GM12875 (cell line): ENCODE measurements around the gene STEAP4.

Experiments used
- H3K4me3 ChIP-seq: one replicate; pipeline ENCODE4 v1.5.1; 2011; ENCODE audit warnings: low read depth, low read length, control low read depth
- TF ChIP-seq, protein P1 (sequence below): IDR thresholded peaks from 2 replicates; pipeline ENCODE4 v1.5.1; 2011; ENCODE audit warnings: low read depth, mild to moderate bottlenecking, control low read depth, inconsistent platforms, low read length, moderate library complexity, borderline replicate concordance; ENCODE audit not compliant: insufficient read depth

Gene STEAP4

DNA sequence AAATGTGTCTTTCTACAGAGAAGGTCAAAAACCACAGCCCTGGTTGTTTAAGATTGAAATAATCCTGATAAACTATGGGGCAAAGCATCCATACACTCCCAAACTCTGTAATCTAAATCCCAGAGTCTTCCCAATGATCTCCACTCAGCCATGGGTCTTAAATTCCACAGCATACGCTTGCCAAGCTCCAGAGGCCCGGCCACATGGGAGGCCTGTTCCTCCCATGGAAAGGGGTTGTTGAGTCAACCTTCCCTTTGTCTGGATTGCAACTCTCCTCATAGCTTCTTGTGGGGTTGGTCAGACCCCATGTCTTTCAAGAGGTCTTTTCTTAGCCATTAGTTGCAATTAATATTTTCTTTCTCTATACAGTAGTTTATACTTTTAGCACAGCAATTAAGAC lies 718 bp upstream of the STEAP4 start:
- no peak overlapping the region for H3K4me3 ChIP-seq
- TF ChIP-seq, protein P1, sequence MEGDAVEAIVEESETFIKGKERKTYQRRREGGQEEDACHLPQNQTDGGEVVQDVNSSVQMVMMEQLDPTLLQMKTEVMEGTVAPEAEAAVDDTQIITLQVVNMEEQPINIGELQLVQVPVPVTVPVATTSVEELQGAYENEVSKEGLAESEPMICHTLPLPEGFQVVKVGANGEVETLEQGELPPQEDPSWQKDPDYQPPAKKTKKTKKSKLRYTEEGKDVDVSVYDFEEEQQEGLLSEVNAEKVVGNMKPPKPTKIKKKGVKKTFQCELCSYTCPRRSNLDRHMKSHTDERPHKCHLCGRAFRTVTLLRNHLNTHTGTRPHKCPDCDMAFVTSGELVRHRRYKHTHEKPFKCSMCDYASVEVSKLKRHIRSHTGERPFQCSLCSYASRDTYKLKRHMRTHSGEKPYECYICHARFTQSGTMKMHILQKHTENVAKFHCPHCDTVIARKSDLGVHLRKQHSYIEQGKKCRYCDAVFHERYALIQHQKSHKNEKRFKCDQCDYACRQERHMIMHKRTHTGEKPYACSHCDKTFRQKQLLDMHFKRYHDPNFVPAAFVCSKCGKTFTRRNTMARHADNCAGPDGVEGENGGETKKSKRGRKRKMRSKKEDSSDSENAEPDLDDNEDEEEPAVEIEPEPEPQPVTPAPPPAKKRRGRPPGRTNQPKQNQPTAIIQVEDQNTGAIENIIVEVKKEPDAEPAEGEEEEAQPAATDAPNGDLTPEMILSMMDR = no peak

DNA sequence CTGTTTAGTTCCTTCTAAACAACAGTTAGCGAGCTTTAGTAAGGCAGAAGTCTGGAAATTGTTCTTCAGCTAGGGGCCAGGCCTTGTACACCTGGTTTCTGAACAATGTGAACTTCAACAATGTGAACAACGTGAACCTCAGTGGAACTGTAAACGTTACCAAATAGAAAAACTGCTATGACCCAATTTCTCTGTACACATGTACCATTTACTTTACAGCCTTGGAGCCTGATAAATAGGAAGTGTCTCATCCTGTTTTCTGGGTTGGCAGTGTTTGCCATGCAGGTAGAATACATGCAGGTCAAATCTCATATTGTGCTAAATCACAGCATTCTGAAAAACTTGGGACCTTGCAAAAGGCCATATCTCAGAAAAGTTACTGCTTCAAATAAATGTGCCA lies 1.6 kb downstream of the STEAP4 start:
- no peak overlapping the region for H3K4me3 ChIP-seq
- TF ChIP-seq, protein P1 = no peak

GRCh38 chr7:88302486-88302885 lies 4.2 kb downstream of the STEAP4 start:
- TF ChIP-seq, protein P1 = no peak
- no peak overlapping the region for H3K4me3 ChIP-seq

- TF ChIP-seq, protein P1 = no peak
- no peak overlapping the region for H3K4me3 ChIP-seq
Measured at GRCh38 chr7:88301924-88302323, 4.8 kb downstream of the STEAP4 start.

GRCh38 chr7:88300401-88300945 lies 6.2 kb downstream of the STEAP4 start:
- H3K4me3 ChIP-seq = no peak overlapping the region
- TF ChIP-seq, protein P1 = no peak

GRCh38 chr7:88299126-88299525 lies 7.6 kb downstream of the STEAP4 start:
- TF ChIP-seq, protein P1 = no peak
- H3K4me3 ChIP-seq = no peak overlapping the region

GRCh38 chr7:88293866-88294265 lies 12.8 kb downstream of the STEAP4 start:
- H3K4me3 ChIP-seq = no peak overlapping the region
- TF ChIP-seq, protein P1 = no peak
